ENCODE results near the gene TBCCD1. TPM values are rescaled to one million over a fixed set of nuclear protein-coding genes. Genes with fewer than 3 reads are reported as not detected.

Gene TBCCD1
- total RNA-seq, 1 donor: 17.5 TPM

DNA sequence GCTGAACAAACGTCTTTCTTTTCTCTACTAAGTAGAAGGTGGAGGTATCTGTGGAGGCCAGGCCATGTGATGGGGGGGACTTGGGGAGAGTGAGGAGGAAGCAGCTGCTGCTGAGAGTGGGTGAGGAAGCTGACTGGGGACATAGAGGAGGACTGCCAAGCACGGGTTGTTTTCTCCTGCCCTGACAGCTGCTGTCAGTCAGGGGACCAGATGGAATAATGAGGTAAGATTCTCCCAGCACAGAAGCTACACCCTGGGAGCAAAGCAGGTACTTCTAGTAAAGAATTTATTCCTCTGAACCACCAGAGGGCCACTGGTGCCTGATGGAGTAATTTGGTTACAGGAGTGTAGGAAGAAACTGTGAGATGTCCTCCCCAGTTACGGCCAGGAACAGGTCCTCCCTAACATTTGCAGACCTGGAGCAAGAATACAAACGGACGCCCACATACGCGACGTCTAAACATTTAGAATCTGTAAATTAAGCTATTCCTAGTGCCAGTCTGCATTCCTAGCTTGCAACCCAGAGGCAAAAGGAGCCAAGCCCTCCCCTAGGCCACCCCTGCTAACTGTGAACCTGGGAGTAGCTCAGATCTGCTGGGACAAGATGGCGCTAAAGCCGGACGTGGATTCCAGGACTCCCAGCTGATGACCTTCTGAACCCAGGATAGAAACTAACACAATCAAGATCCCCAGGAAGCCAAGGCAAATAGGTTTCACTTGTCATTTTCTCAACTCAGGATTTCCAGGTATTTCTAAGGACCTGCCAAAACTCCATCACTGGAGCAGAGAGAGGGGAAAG is 37.7 kb downstream of the TBCCD1 start:
- H3K4me3 ChIP-seq (ENCODE audit: low read depth, low read length): no peak overlapping the region
- TF ChIP-seq, protein P1, sequence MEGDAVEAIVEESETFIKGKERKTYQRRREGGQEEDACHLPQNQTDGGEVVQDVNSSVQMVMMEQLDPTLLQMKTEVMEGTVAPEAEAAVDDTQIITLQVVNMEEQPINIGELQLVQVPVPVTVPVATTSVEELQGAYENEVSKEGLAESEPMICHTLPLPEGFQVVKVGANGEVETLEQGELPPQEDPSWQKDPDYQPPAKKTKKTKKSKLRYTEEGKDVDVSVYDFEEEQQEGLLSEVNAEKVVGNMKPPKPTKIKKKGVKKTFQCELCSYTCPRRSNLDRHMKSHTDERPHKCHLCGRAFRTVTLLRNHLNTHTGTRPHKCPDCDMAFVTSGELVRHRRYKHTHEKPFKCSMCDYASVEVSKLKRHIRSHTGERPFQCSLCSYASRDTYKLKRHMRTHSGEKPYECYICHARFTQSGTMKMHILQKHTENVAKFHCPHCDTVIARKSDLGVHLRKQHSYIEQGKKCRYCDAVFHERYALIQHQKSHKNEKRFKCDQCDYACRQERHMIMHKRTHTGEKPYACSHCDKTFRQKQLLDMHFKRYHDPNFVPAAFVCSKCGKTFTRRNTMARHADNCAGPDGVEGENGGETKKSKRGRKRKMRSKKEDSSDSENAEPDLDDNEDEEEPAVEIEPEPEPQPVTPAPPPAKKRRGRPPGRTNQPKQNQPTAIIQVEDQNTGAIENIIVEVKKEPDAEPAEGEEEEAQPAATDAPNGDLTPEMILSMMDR (IDR thresholded peaks at IDR 0.05; ENCODE audit: insufficient read depth, low read length): no peak

DNA sequence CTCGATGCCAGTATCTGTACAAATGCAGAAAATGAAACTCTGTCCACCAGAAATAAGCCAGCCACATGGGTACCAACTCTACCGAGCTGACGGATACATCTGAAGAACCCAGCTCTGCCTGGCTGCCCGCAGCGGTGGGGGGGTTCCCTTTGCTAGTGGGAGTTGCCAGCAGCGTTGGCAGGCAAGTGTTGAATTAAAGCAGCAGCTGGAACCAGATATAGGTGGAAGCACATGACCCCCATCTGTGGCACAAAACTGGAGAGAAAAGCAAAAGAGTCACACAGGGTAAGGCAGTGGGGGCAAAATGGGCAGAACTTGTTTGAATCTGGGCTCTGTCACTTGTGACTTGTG is 40.9 kb downstream of the TBCCD1 start:
- no peak overlapping the region for H3K4me3 ChIP-seq (ENCODE audit: low read depth, low read length)
- DNase-seq (ENCODE audit: low read depth): no peak
- TF ChIP-seq, protein P1 (IDR thresholded peaks at IDR 0.05; ENCODE audit: insufficient read depth, low read length): no peak

More for the DNA sequence above, 37.7 kb downstream of the TBCCD1 start:
- DNase-seq (ENCODE audit: low read depth): no peak

DNA sequence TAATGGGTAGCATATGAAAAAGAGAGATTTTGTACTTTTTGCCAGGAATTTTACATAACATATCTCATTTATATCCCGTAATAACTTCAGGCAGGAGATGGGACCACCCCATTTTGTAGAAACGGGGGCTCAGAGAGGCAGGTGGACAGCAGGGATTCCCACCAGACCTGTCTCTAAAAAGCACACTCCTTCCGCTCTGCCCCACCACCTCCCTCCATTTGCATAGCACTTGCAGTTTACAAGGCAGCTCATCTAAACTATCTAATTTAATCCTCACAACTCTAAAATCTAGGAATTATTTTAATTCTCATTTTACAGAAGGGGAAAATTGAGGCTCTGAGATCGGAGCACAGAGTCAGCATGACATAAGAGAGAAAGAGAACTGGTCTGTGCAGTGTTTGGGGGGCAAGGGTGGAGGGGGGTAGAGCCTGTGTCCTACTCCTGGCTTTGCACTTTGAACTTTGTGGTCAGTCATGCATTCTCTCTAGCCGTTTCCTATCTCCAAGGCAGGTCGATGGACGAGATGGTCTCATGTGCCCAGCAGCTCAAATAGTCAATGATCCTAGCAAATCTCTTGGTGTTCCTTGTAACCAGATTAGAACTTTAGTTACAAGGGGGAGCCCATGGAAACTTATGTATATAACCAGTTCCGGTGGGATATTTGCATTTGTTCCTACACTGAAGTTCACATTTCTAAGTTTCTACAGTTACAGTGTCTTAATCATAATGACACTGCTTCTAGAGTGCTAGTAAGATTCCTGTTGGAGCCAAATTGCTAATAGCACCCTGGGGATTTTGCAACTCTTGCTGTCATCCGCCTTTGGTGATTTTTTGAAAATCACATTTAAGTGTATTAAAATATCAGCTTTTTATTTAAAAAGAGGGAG is 41.5 kb downstream of the TBCCD1 start:
- TF ChIP-seq, protein P1 (IDR thresholded peaks at IDR 0.05; ENCODE audit: insufficient read depth, low read length): no peak
- H3K4me3 ChIP-seq (ENCODE audit: low read depth, low read length): no peak overlapping the region
- no peak for DNase-seq (ENCODE audit: low read depth)

DNA sequence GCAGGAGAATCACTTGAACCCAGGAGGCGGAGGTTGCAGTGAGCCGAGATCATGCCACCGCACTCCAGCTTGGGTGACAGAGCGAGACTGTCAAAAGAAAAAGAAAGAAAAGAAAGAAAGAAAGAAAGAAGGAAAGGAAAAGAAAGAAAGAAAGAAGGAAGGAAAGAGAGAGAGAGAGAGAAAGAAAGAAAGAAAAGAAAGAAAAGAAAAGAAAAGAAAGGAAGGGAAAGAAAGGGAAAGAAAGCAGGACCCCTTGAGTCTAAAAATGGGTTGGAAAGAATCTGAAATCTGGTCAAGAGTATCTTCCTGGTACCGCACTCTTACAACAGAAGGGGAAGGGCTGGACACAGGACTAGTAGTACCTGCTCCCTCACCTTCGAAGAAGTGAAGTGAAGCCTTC is 42.5 kb downstream of the TBCCD1 start:
- H3K4me3 ChIP-seq (ENCODE audit: low read depth, low read length): no peak overlapping the region
- DNase-seq (ENCODE audit: low read depth): no peak
- TF ChIP-seq, protein P1 (IDR thresholded peaks at IDR 0.05; ENCODE audit: insufficient read depth, low read length): no peak

DNA sequence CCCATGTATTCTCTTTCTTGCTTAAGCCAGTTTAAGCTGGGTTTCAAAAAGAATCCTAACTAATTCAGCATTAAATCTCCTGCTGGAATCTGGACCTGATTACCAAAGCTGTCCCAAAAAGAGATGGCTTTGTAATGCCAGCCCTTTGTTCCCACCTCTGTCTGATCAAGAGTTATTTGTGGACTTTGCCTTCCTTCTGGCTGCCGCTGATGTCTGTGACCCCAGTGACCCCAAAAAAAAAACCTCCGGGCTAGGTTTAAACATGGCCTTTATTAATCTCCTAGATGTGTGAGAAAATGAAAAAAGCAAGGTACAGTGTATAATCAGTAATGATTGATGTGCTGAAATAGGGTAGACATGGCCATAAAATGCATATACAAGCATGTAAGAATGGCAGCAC is 43.7 kb downstream of the TBCCD1 start:
- TF ChIP-seq, protein P1 (IDR thresholded peaks at IDR 0.05; ENCODE audit: insufficient read depth, low read length): no peak
- no peak for DNase-seq (ENCODE audit: low read depth)
- no peak overlapping the region for H3K4me3 ChIP-seq (ENCODE audit: low read depth, low read length)

DNA sequence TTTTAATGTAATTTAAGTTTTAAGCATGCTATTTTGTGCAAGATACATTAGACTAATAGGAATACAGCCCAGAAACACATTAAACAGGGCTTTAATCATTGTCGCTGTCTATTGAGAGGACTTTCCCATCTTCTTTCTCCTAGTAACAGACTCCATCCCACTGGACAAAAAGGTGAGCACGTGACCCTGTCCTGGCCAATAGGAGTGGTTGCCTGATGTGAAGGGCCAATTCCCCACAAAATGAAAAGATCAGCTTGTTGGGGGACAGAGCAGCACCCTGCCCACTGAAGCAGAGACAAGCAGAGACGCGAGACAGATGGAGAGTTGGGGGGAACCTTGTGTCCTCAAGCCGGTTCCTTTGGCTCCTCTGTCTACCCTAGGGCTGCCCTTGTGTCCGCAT is 44.1 kb downstream of the TBCCD1 start:
- H3K4me3 ChIP-seq (ENCODE audit: low read depth, low read length): no peak overlapping the region
- no peak for DNase-seq (ENCODE audit: low read depth)
- TF ChIP-seq, protein P1 (IDR thresholded peaks at IDR 0.05; ENCODE audit: insufficient read depth, low read length): no peak

Data from fibroblast of the aortic adventitia (primary cell).